ENCODE measurements around the gene RACK1.

DNA sequence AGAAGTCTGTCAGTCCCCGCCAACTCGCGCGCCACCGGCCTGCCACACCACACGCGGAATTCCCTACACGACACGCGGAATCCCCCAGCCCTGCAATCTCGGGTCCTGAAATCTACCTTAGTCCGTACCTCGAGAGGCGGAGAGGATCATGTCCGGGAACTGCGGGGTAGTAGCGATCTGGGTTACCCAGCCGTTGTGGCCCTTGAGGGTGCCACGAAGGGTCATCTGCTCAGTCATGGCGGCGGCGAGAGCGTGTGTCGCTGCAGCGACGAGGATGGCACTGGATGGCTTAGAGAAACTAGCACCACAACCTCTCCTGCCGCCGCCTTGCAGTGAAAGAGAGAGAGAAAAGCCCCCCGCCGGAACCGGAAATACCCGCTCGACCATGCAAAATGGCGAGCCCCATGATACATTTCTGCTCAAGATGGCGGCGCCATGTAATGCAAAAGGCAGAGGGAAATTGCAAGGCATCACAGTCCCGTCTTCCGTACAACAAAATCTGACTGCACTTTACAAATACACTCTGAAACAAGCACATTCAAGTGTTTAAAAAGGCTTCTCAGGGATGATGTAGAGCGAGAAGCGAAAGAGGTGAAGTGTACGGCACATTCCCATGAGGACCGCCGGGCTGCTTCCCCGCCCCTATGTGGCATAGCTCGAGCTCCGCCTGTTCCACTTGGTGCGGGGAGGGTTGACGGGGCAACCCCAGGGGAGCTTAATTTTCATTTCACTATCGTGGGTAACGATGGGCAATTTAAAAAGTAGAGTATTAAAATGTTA is at the start of gene RACK1:
- TF ChIP-seq ZNF114 (CRISPR knock-in tag; IDR thresholded peaks at IDR 0.05) (no peak), EZH2phosphoT487 (IDR thresholded peaks at IDR 0.05; ENCODE audit: unreplicated experiment) (no peak), CREB1 (CRISPR knock-in tag; IDR thresholded peaks at IDR 0.05; ENCODE audit: low read depth) (peak; percentile 26; the same call in 1 of the 2 replicates), EZH2 (IDR thresholded peaks at IDR 0.05; ENCODE audit: low read depth, unreplicated experiment) (no peak), POLR2AphosphoS5 (IDR thresholded peaks at IDR 0.05; ENCODE audit: low read depth) (peak; percentile 97), STAT1 (IDR thresholded peaks at IDR 0.05; ENCODE audit: unreplicated experiment) (no peak), JUNB (IDR thresholded peaks at IDR 0.05; ENCODE audit: unreplicated experiment) (no peak)
- TF ChIP-seq, protein P1, sequence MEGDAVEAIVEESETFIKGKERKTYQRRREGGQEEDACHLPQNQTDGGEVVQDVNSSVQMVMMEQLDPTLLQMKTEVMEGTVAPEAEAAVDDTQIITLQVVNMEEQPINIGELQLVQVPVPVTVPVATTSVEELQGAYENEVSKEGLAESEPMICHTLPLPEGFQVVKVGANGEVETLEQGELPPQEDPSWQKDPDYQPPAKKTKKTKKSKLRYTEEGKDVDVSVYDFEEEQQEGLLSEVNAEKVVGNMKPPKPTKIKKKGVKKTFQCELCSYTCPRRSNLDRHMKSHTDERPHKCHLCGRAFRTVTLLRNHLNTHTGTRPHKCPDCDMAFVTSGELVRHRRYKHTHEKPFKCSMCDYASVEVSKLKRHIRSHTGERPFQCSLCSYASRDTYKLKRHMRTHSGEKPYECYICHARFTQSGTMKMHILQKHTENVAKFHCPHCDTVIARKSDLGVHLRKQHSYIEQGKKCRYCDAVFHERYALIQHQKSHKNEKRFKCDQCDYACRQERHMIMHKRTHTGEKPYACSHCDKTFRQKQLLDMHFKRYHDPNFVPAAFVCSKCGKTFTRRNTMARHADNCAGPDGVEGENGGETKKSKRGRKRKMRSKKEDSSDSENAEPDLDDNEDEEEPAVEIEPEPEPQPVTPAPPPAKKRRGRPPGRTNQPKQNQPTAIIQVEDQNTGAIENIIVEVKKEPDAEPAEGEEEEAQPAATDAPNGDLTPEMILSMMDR (conservative IDR thresholded peaks at IDR 0.05; ENCODE audit: low read depth in 2 of 2) = no peak
- TF ChIP-seq, protein P2, sequence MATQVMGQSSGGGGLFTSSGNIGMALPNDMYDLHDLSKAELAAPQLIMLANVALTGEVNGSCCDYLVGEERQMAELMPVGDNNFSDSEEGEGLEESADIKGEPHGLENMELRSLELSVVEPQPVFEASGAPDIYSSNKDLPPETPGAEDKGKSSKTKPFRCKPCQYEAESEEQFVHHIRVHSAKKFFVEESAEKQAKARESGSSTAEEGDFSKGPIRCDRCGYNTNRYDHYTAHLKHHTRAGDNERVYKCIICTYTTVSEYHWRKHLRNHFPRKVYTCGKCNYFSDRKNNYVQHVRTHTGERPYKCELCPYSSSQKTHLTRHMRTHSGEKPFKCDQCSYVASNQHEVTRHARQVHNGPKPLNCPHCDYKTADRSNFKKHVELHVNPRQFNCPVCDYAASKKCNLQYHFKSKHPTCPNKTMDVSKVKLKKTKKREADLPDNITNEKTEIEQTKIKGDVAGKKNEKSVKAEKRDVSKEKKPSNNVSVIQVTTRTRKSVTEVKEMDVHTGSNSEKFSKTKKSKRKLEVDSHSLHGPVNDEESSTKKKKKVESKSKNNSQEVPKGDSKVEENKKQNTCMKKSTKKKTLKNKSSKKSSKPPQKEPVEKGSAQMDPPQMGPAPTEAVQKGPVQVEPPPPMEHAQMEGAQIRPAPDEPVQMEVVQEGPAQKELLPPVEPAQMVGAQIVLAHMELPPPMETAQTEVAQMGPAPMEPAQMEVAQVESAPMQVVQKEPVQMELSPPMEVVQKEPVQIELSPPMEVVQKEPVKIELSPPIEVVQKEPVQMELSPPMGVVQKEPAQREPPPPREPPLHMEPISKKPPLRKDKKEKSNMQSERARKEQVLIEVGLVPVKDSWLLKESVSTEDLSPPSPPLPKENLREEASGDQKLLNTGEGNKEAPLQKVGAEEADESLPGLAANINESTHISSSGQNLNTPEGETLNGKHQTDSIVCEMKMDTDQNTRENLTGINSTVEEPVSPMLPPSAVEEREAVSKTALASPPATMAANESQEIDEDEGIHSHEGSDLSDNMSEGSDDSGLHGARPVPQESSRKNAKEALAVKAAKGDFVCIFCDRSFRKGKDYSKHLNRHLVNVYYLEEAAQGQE (IDR thresholded peaks at IDR 0.05; ENCODE audit: unreplicated experiment) = peak; percentile 16

All from GM23338 (cell line).